C4-2B (cell line): ENCODE measurements around the gene CHRNB2.

Experiments
- ZFX ChIP-seq: fragments of 450-650 bp; IDR thresholded peaks from 2 replicates; pipeline ENCODE4 v1.6.1; 2017
- TF ChIP-seq, protein P1 (sequence below): fragments of 450-650 bp; conservative IDR thresholded peaks from 2 replicates; pipeline ENCODE4 v1.5.1; 2017; ENCODE audit warnings: mild to moderate bottlenecking

DNA sequence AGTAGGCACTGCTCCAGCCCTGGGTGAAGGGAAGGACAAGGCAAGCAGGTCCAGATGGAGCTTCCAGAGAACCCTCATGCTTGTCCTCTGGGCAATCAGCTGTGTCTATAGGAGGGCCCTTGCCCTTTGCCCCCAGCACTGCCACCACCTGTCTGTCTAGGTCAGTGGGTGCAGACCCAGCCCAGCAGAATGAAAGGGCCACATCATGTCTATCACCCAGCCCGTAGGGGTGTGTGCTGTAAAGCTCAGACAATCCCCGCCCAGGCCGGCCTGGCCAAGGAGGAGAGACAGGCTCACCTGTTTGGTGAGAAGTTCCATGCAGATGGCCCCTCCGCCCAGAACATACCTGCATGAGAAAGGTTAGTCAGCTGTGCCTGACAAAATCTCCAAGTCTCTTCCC is 16.1 kb upstream of the CHRNB2 start:
- TF ChIP-seq, protein P1, sequence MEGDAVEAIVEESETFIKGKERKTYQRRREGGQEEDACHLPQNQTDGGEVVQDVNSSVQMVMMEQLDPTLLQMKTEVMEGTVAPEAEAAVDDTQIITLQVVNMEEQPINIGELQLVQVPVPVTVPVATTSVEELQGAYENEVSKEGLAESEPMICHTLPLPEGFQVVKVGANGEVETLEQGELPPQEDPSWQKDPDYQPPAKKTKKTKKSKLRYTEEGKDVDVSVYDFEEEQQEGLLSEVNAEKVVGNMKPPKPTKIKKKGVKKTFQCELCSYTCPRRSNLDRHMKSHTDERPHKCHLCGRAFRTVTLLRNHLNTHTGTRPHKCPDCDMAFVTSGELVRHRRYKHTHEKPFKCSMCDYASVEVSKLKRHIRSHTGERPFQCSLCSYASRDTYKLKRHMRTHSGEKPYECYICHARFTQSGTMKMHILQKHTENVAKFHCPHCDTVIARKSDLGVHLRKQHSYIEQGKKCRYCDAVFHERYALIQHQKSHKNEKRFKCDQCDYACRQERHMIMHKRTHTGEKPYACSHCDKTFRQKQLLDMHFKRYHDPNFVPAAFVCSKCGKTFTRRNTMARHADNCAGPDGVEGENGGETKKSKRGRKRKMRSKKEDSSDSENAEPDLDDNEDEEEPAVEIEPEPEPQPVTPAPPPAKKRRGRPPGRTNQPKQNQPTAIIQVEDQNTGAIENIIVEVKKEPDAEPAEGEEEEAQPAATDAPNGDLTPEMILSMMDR = no peak
- no peak for TF ChIP-seq ZFX
